Kidney (tissue), 14 donors: ENCODE results near the gene PWWP2B. TPM values are rescaled to one million over a fixed set of nuclear protein-coding genes. Genes with fewer than 3 reads are reported as not detected.
A peak's percentile ranks its signal among the peaks of the same experiment; 100 is the strongest.

Experiments used
- DNase-seq, 5 donors: peaks; one replicate each; pipeline ENCODE4 v3.0.0-alpha.2; 2013 to 2020
- FAIRE-seq: peaks from 2 replicates; lab custom pipeline; 2012; peaks lifted over from hg19 to GRCh38; lab: Jason Lieb, UNC
- H3K27ac ChIP-seq, 2 donors: one replicate each; pipeline ENCODE4 v1.7.0; 2013; ENCODE audit warnings: low read depth in 2 of 2, low read length in 2 of 2, inconsistent platforms in 1 of 2
- H3K27me3 ChIP-seq: one replicate; pipeline ENCODE4 v1.7.1; 2013; ENCODE audit warnings: low read length, inconsistent platforms; ENCODE audit not compliant: control insufficient read depth, insufficient read depth
- H3K36me3 ChIP-seq, 3 donors: one replicate each; pipeline versions ENCODE4 v1.7.0 to v1.7.1; 2013; ENCODE audit warnings: low read length in 3 of 3, control low read depth in 1 of 3, inconsistent platforms in 1 of 3; ENCODE audit not compliant: insufficient read depth in 3 of 3, control insufficient read depth in 2 of 3
- H3K4me1 ChIP-seq, 3 donors: one replicate each; pipeline versions ENCODE4 v1.7.0 to v1.7.1; 2013; ENCODE audit warnings: low read length in 3 of 3, inconsistent platforms in 1 of 3, low read depth in 1 of 3; ENCODE audit not compliant: control insufficient read depth in 2 of 3, insufficient read depth in 2 of 3
- H3K4me3 ChIP-seq, 3 donors: one replicate each; pipeline versions ENCODE4 v1.7.0 to v1.8.1; 2013; ENCODE audit warnings: low read length in 3 of 3, control low read depth in 1 of 3, inconsistent platforms in 1 of 3
- H3K9ac ChIP-seq, 3 donors: one replicate each; pipeline versions ENCODE4 v1.7.0 to v1.7.1; 2013; ENCODE audit warnings: low read length in 3 of 3, control low read depth in 1 of 3, inconsistent platforms in 1 of 3
- H3K9me3 ChIP-seq, 3 donors: one replicate each; pipeline versions ENCODE4 v1.7.0 to v1.7.1; 2013; ENCODE audit warnings: low read length in 3 of 3, control low read depth in 1 of 3, inconsistent platforms in 1 of 3; ENCODE audit not compliant: control insufficient read depth in 2 of 3, insufficient read depth in 1 of 3
- intact Hi-C: fragments of 100-400 bp; cut with DNase I; formaldehyde crosslinking; loops from one replicate; pipeline ENCODE4 v1.11.1; 2022
- polyA plus RNA-seq: library from polyadenylated mRNA; stranded (reverse); fragments of 350-450 nt; fragmentation: Illumina TruSeq; extraction: RNeasy Lipid Tissue Mini Kit (QIAGEN cat#74804); gene quantifications from one replicate; pipeline ENCODE4 v1.2.3, GENCODE V29; 2014; ENCODE audit warnings: low read depth, low replicate concordance; ENCODE audit not compliant: insufficient read depth
- total RNA-seq: library from RNA; stranded (reverse); fragmentation: NEBNext Ultra II Directional; extraction: Animal tissue kit (Norgen Biotek cat#: 25700); gene quantifications from one replicate; pipeline ENCODE4 v1.2.1, GENCODE V29; 2021
- TF ChIP-seq, protein P1 (sequence below): IDR thresholded peaks from 3 replicates; pipeline ENCODE4 v1.5.1; 2012; ENCODE audit warnings: mild to moderate bottlenecking, moderate library complexity, borderline replicate concordance; ENCODE audit not compliant: insufficient read depth; ENCODE audit errors: extremely low read depth
- donor health status: control.
- donor health status: control.
- donor health status: control.
- donor health status: control.
- donor health status: control.
- donor health status: DM: yes; HTN: yes; CAD: no.
- donor health status: Normal renal cell carcinoma (clear cell type).

The PWWP2B gene
- total and polyA plus RNA-seq, 2 donors from 2014 or later: 12.9 to 24.3 TPM

DNA sequence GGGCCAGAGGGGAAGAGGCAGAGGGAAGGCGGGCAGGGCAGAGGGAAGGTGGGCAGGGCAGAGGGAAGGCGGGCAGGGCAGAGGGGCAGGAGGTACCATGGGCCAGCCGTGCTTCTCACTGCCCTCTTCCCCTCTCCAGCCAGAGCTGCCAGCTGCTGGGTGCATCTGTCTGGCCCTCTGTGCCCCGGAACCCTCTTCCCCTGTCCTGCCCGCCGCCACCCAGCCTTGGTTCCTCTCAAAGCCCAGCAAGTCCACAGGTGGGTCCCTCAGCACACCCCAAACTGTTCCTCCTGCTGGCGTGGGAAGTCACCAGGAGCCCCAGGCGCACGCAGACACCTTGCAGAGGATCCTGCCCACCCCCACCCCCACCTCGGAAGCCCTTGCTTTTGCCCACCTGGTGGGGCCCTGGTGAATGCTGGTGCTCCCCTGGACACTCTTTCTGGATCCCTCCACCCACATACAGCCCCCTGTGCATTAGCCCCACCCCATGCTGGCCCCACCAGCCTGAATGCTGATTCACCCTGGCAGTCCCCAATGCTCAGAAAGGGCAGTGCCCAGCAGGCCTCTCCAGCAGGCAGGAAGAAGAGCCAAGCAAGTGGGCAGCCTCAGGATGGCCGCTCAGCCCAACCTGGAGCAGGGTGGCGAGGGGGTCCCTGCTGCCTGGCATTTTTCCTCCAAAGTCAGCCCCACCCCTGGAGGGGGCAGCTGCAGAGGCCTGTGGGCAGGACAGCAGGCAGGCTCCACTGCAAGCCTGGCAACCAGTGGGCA is 1.9 kb upstream of the PWWP2B start:
- TF ChIP-seq, protein P1, sequence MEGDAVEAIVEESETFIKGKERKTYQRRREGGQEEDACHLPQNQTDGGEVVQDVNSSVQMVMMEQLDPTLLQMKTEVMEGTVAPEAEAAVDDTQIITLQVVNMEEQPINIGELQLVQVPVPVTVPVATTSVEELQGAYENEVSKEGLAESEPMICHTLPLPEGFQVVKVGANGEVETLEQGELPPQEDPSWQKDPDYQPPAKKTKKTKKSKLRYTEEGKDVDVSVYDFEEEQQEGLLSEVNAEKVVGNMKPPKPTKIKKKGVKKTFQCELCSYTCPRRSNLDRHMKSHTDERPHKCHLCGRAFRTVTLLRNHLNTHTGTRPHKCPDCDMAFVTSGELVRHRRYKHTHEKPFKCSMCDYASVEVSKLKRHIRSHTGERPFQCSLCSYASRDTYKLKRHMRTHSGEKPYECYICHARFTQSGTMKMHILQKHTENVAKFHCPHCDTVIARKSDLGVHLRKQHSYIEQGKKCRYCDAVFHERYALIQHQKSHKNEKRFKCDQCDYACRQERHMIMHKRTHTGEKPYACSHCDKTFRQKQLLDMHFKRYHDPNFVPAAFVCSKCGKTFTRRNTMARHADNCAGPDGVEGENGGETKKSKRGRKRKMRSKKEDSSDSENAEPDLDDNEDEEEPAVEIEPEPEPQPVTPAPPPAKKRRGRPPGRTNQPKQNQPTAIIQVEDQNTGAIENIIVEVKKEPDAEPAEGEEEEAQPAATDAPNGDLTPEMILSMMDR: no peak
- intact Hi-C loops: no loop called here
- H3K27me3 ChIP-seq: no peaks in the 10 kb centered on the region
- no peaks in the 10 kb centered on the region for H3K9me3 ChIP-seq
- no peak overlapping the region for H3K4me3 ChIP-seq
- no peaks in the 10 kb centered on the region for H3K36me3 ChIP-seq
- peak in 2 of 5 donors; percentile 64 to 83 for DNase-seq
- H3K4me1 ChIP-seq: peaks cover 0 to 22% (median 0%) of the 10 kb centered on the region in 3 donors
- peak overlapping the region; percentile 83 to 86 for H3K27ac ChIP-seq
- no peak overlapping the region for H3K9ac ChIP-seq
- FAIRE-seq: no peak

GRCh38 chr10:132395704-132396493 is 1.1 kb upstream of the PWWP2B start:
- peak; percentile 66 to 95 (median 83) for DNase-seq
- intact Hi-C loops: no loop called here
- Histone ChIP-seq H3K4me1 (peaks cover 0 to 30% (median 0%) of the 10 kb centered on the region in 3 donors), H3K9me3 (no peaks in the 10 kb centered on the region), H3K27me3 (no peaks in the 10 kb centered on the region), H3K36me3 (no peaks in the 10 kb centered on the region), H3K9ac (peak overlapping the region in 2 of 3 donors; percentile 24 to 26), H3K27ac (peak overlapping the region; percentile 83 to 86), H3K4me3 (peak overlapping the region in 2 of 3 donors; percentile 10 to 21)
- TF ChIP-seq, protein P1: no peak
- FAIRE-seq: no peak

GRCh38 chr10:132396494-132397035 is 435 bp upstream of the PWWP2B start:
- Histone ChIP-seq H3K4me1 (peaks cover 0 to 35% (median 6%) of the 10 kb centered on the region in 3 donors), H3K9ac (peak overlapping the region in 2 of 3 donors; percentile 24 to 26), H3K27me3 (no peaks in the 10 kb centered on the region), H3K9me3 (no peaks in the 10 kb centered on the region), H3K27ac (peak overlapping the region; percentile 83 to 86), H3K36me3 (no peaks in the 10 kb centered on the region), H3K4me3 (peak overlapping the region in 1 of 3 donors; percentile 21)
- DNase-seq (peak; percentile 77 to 93 (median 86)), FAIRE-seq (no peak)
- TF ChIP-seq, protein P1: no peak
- intact Hi-C loops: no loop called here
